ENCODE data around the gene PAH.

The PAH gene

DNA sequence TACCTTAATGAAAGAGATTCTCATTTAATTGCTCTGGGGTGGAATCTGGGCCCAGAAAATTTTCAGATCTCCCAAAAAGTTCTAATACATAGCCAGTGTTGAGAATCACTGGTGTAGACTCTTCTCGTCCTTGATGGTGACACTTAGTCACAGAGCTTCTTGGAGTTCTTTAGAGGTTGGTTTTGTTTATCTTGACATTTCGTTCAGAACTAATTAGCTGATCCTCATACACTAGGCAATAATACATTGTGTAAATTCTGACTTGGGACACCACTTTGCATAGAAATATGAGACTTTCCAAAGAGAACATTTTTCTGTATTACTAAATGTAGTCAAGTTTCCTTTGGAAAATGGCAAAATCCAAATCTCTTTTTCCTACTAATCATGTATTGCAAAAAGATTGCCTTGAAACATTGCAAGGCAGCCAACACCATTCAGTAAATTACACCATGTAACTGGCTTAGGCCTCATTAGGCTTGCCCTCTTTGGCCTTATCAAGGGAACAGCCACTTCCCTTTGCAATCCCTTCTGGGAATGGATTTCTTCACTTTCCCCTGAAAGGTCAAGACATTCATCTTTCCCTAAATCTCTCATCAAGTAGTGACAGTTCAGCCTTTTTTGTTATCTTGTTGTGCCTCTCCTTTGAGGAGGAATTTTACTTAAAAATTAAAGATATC lies 102.2 kb downstream of the PAH start:
- no peak for DNase-seq

DNA sequence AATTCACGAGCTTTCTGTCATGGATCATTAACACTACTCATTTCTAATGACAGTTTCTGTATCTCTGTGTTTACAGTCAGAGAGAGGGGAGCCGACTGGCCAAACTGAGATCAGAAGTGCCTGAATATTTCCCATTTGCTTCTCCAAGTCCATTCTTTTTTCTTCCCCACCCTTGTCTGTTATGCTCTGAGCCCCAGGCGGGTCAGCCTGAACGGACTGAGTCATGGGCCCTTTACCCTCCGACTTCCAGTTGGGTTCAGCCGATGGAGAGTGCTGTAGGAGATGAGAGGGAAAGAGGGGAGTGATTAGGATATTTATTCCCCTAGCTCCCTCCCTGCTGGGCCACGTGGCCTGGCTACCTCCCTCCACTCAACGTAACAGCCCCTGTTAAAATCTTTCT lies 104.7 kb downstream of the PAH start:
- DNase-seq, result no peak

DNA sequence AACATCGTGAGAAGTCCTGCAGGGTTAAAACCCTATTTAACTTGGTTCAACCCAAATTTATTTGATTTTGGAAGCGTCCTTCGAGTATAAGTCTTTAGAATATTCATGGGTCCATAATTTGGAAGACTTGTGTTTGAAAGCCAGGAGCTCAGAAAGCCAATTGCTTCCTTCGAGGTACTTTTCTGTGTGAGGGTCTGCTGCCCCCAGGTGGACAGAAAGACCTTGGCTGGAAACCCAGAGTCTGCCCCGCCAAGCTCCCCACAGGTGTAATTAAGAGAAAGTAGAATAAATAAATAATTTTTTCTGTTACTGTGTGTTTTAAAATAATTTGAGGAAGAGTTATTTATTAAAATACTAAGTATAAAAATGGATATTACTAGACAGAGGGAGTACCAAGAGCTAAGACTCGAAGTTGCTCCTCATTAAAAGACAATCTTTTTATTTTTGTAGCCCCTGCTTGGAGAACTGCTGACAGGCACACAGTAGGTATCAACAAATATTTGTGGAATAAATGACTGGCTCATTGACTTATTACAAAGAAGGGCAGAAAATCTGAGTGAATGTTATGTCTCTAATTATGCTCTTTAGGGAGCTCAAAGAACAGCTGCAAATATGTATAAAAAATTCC lies 105.8 kb downstream of the PAH start:
- peak; percentile 60 for DNase-seq

DNA sequence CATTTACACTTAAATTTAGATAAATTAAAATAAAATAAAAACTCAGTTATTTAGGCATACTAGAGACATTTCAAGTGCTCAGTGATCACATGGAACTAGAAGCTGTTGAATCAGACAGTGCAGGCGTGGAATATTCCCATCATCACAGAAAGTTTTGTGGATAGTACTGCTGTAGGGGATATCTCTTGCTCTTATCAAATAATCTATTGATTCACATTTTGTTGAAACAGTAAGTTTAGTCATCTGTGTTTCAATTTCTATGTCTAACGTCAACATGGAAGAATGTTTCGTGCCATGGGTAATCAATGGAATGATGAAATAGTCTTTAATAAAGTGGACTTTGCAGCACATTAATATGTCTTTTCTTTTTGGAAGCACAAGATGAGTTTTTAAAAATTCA lies 108.6 kb downstream of the PAH start:
- no peak for DNase-seq

DNA sequence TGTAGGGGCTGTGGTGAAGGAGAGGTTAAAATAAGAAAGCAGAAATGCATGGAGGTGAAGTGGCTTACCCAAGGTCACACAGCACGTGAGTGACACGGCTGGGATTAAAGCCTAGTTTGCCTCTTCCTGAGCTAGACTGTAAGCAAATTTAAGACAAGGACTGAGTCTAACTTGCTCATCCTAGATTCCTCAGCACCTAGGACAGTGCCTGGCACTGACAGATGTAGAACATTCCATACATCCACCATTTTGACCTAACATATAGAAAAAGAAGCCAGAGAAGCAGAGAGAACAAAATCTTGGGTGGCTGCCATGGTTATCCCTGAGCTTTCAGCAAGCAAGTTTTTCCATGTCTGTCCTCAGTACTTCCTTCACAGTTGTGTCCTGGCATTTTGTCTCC lies 110.5 kb downstream of the PAH start:
- no peak for DNase-seq

DNA sequence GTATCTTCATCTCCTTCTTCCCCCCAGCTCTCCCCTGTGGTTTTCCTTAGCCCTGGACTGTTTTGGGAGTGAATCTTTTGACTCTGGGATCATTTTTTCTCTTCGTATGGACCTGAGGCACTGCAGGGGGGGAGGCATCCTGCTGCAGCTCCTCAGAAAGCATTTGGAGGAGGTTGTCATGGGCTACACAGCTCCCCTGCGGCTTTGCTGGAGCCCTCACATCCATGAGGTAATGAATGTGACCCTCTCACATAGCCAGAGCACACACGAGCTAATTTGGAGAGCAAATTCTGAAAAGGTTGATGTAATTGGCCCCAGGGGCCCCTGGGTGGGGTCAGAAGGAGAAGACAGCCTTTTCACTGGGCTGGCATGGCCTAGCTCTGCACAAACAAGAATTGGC lies 110.9 kb downstream of the PAH start:
- peak; percentile 14 for DNase-seq

DNA sequence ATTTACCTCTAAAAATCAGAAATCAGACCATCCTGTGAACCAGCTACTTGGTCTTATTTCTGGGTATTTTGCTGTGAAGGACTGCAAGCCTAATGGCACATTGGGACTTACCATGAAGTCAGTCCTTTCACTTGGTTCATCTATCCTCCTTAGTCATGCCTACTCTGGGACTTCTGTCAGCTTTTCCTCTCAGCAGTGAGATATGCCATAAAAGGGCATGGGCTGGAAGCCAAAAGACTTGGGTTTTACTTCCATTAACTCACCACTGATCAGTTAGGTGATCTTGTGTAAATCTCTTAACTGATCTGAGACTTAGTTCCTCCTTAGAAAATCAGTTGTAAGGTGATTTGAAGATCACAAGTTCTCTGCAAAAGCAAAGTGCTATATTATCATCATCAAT lies 116.5 kb downstream of the PAH start:
- no peak for DNase-seq

DNA sequence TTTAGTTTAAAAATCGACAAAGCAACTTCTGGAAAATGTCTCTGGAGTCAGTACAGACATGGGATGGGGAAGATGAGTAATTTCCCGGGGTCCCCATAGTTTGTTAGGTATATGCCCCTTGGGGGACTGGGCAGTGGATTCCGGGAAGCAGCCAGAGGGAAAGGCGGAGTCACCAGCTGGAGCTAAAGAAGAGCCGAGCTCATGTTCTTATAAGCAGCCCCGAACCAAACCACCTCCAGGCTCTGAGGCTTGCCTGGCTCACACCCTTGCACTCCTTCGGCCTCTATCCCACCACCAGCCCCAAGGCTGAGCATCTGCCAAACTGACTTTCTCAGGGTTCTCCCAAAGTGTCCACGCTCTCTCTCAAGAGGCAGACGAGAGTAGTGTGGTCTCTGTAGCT lies 117.8 kb downstream of the PAH start:
- DNase-seq, result no peak

DNA sequence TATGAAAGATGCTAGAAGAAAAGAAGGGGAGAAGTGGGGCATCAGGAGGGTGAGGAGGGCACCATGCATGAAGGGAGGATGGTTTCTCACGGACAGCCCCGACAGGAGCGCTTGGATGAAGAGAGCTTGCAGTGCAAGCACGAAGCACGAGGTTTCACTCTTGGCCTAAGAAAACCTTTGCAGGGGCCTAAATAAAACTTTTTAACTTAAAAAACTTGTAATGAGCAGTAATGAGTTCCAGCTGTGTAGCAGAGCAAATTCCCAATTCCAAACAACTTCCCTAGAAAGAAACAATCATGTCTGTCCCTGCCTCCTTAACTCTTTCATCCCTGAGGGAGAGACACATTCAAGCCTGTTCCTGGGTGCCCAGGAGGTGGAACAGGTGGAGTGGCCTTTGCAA lies 119.5 kb downstream of the PAH start:
- DNase-seq, result no peak

DNA sequence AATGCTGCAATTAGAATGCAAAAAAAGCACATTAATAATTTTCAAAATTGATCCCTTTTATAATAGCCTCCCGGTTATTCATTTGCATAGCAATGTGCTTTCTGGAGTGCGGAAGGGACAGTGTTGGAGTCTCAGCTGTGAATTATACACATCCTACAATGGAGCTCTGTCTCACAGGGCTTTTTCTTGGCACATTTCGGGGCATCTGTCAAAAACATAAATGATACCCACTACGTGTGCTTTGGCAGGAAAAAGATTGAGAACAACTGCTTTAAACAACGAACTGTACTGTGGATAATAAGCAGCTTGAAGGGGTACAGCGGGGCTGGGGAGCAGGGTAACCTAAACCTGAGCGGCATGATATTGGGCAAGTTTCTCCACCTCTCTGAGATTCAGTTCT lies 123.1 kb downstream of the PAH start:
- no peak for DNase-seq

All from NCI-H774 (cell line).